H1 (cell line): ENCODE measurements around the gene TMEM130. TPM values are rescaled to one million over a fixed set of nuclear protein-coding genes. Genes with fewer than 3 reads are reported as not detected.

Experiments used
- CTCF ChIA-PET: fragments of 300-600 bp; sonication (Branson Sonifier 250); formaldehyde crosslinking; loops from one replicate; lab custom pipeline; 2021; ENCODE audit not compliant: partially characterized antibody; lab: Charles Lee
- POLR2A ChIA-PET: fragments of 300-600 bp; sonication (Branson Sonifier 250); formaldehyde crosslinking; loops from one replicate; lab custom pipeline; 2021; ENCODE audit warnings: inconsistent platforms; ENCODE audit not compliant: partially characterized antibody; lab: Charles Lee
- DNase-seq, 2 experiments: peaks; one replicate each; pipeline versions ENCODE4 v3.0.0 to v3.0.0-alpha.2; 2010 to 2022; ENCODE audit warnings: low spot score in 2 of 2, low read depth in 1 of 2, mixed read lengths in 1 of 2
- FAIRE-seq: peaks from 2 replicates; lab custom pipeline; 2011; peaks lifted over from hg19 to GRCh38; lab: Jason Lieb, UNC
- H2AFZ ChIP-seq: 2 replicates; pipeline ENCODE4 v1.8.1; 2012; ENCODE audit warnings: low read length, inconsistent platforms
- H2AK5ac ChIP-seq: 2 replicates; pipeline ENCODE4 v1.6.1; 2013; ENCODE audit warnings: low read depth, low read length
- H2BK120ac ChIP-seq: replicated peaks from 2 replicates; pipeline ENCODE3; 2013; ENCODE audit warnings: low read depth, low read length, inconsistent platforms
- H2BK12ac ChIP-seq: 2 replicates; pipeline ENCODE4 v1.6.1; 2013; ENCODE audit warnings: low read depth, low read length
- H2BK15ac ChIP-seq: 2 replicates; pipeline ENCODE4 v1.6.1; 2013; ENCODE audit warnings: low read length
- H2BK20ac ChIP-seq: 2 replicates; pipeline ENCODE4 v1.6.1; 2013; ENCODE audit warnings: low read length
- H2BK5ac ChIP-seq: 2 replicates; pipeline ENCODE4 v1.6.1; 2013; ENCODE audit warnings: low read depth, low read length
- H3K14ac ChIP-seq: 2 replicates; pipeline ENCODE4 v1.6.1; 2013; ENCODE audit warnings: inconsistent platforms; ENCODE audit not compliant: insufficient read length
- H3K18ac ChIP-seq: 2 replicates; pipeline ENCODE4 v1.6.1; 2013; ENCODE audit warnings: low read length; ENCODE audit errors: extremely low read depth
- H3K23ac ChIP-seq: 2 replicates; pipeline ENCODE4 v1.6.1; 2013; ENCODE audit warnings: inconsistent platforms; ENCODE audit not compliant: insufficient read length
- H3K23me2 ChIP-seq: 2 replicates; pipeline ENCODE4 v1.6.1; 2013; ENCODE audit warnings: low read depth, low read length
- H3K27ac ChIP-seq: 2 replicates; pipeline ENCODE4 v1.6.1; 2011; ENCODE audit warnings: low read depth, low read length, inconsistent platforms
- H3K27me3 ChIP-seq, 4 experiments: replicated peaks in 1 of 4; 1 replicate in 1 of 4; 2 replicates in 3 of 4; pipeline versions ENCODE4 v1.6.1 to v1.8.1; 2011 to 2013; ENCODE audit warnings: low read length in 3 of 4, mild to moderate bottlenecking in 3 of 4, inconsistent platforms in 2 of 4, mixed read lengths in 2 of 4, moderate library complexity in 1 of 4; ENCODE audit not compliant: control insufficient read depth in 3 of 4, insufficient read depth in 3 of 4; ENCODE audit errors: extremely low read depth in 1 of 4
- H3K36me3 ChIP-seq, 4 experiments: 2 replicates each; pipeline versions ENCODE4 v1.6.1 to v1.8.1; 2011 to 2013; ENCODE audit warnings: mild to moderate bottlenecking in 4 of 4, low read length in 3 of 4, moderate library complexity in 2 of 4, control low read depth in 1 of 4, inconsistent platforms in 1 of 4; ENCODE audit not compliant: insufficient read depth in 4 of 4, control insufficient read depth in 2 of 4
- H3K4ac ChIP-seq: replicated peaks from 2 replicates; pipeline ENCODE3; 2013; ENCODE audit warnings: low read length, low read depth, mixed read lengths, inconsistent platforms; ENCODE audit not compliant: insufficient read length
- H3K4me1 ChIP-seq, 4 experiments: replicated peaks in 1 of 4; 1 replicate in 1 of 4; 2 replicates in 3 of 4; pipeline versions ENCODE4 v1.6.1 to v1.8.1; 2011 to 2013; ENCODE audit warnings: low read length in 3 of 4, inconsistent platforms in 2 of 4, mixed read lengths in 1 of 4; ENCODE audit not compliant: insufficient read depth in 4 of 4, control insufficient read depth in 3 of 4
- H3K4me2 ChIP-seq, 2 experiments: 2 replicates each; pipeline versions ENCODE4 v1.6.1 to v1.8.1; 2011 to 2013; ENCODE audit warnings: low read depth in 2 of 2, low read length in 2 of 2, control low read depth in 1 of 2, inconsistent platforms in 1 of 2, mild to moderate bottlenecking in 1 of 2; ENCODE audit not compliant: insufficient read depth in 1 of 2
- H3K4me3 ChIP-seq, 4 experiments: fragments of 200-600, 300-600 bp in 1 of 4; sonication (generic), shearing (Covaris generic), sonication (Bioruptor Twin) in 1 of 4; 2 replicates each; pipeline versions ENCODE4 v1.5.1 to v1.8.1; 2011 to 2016; ENCODE audit warnings: low read length in 4 of 4, low read depth in 3 of 4, control low read depth in 2 of 4, inconsistent platforms in 2 of 4, mild to moderate bottlenecking in 2 of 4, mixed read lengths in 1 of 4, moderate library complexity in 1 of 4; ENCODE audit not compliant: insufficient read depth in 2 of 4; ENCODE audit errors: extremely low read depth in 1 of 4
- H3K56ac ChIP-seq: replicated peaks from 2 replicates; pipeline ENCODE3; 2013; ENCODE audit warnings: low read depth, mild to moderate bottlenecking, mixed read lengths, low read length, inconsistent platforms; ENCODE audit not compliant: insufficient read length
- H3K79me1 ChIP-seq: 2 replicates; pipeline ENCODE4 v1.6.1; 2013; ENCODE audit warnings: low read depth, low read length, control low read depth
- H3K79me2 ChIP-seq, 2 experiments: 2 replicates each; pipeline versions ENCODE4 v1.6.1 to v1.8.1; 2012 to 2013; ENCODE audit warnings: low read length in 2 of 2, mild to moderate bottlenecking in 2 of 2, inconsistent platforms in 1 of 2; ENCODE audit not compliant: insufficient read depth in 2 of 2, control insufficient read depth in 1 of 2
- H3K9ac ChIP-seq, 4 experiments: replicated peaks in 1 of 4; 1 replicate in 1 of 4; 2 replicates in 3 of 4; pipeline versions ENCODE4 v1.6.1 to v1.8.1; 2011 to 2013; ENCODE audit warnings: low read depth in 3 of 4, low read length in 3 of 4, control low read depth in 2 of 4, mild to moderate bottlenecking in 2 of 4, moderate library complexity in 2 of 4, inconsistent platforms in 1 of 4; ENCODE audit errors: extremely low read depth in 1 of 4
- H3K9me3 ChIP-seq, 2 experiments: 2 replicates each; pipeline versions ENCODE4 v1.6.1 to v1.8.1; 2012 to 2013; ENCODE audit warnings: mild to moderate bottlenecking in 2 of 2, moderate library complexity in 2 of 2, control low read depth in 1 of 2, inconsistent platforms in 1 of 2, low read depth in 1 of 2, low read length in 1 of 2, mixed read lengths in 1 of 2; ENCODE audit not compliant: insufficient read depth in 2 of 2
- H4K20me1 ChIP-seq, 2 experiments: replicated peaks in 1 of 2; 2 replicates each; pipeline versions ENCODE3 to v1.8.1; 2011 to 2013; ENCODE audit warnings: inconsistent platforms in 2 of 2, low read length in 2 of 2, mild to moderate bottlenecking in 1 of 2; ENCODE audit not compliant: insufficient read depth in 2 of 2, control insufficient read depth in 1 of 2
- H4K5ac ChIP-seq: 2 replicates; pipeline ENCODE4 v1.6.1; 2013; ENCODE audit warnings: low read length, low read depth, mixed read lengths, inconsistent platforms; ENCODE audit not compliant: insufficient read length
- H4K8ac ChIP-seq: 2 replicates; pipeline ENCODE4 v1.8.0; 2013; ENCODE audit warnings: mild to moderate bottlenecking, moderate library complexity, low read length, inconsistent platforms; ENCODE audit not compliant: insufficient read depth; ENCODE audit errors: extremely low read depth
- H4K91ac ChIP-seq: replicated peaks from 2 replicates; pipeline ENCODE3; 2013; ENCODE audit warnings: low read length, mixed read lengths, inconsistent platforms; ENCODE audit not compliant: insufficient read length
- ASH2L ChIP-seq: fragments of 200-600, 300-600 bp; sonication (generic); IDR thresholded peaks from one replicate; pipeline ENCODE4 v1.7.1; 2017; ENCODE audit warnings: low read length
- BACH1 ChIP-seq: IDR thresholded peaks from 2 replicates; pipeline ENCODE4 v1.6.1; 2012; ENCODE audit warnings: low read length, improper control_type of control experiment
- POLR2A ChIP-seq, 2 experiments: IDR thresholded peaks; 1 replicate in 1 of 2; 2 replicates in 1 of 2; pipeline ENCODE4 v1.6.1; 2011; ENCODE audit warnings: low read depth in 2 of 2, low read length in 2 of 2, mild to moderate bottlenecking in 2 of 2; ENCODE audit errors: control extremely low read depth in 1 of 2
- POU5F1 ChIP-seq: IDR thresholded peaks from 2 replicates; pipeline ENCODE4 v1.6.1; 2011; ENCODE audit warnings: low read depth, mild to moderate bottlenecking, low read length, moderate library complexity
- RAD21 ChIP-seq, 2 experiments: IDR thresholded peaks in 1 of 2; conservative IDR thresholded peaks in 1 of 2; 2 replicates each; pipeline ENCODE4 v1.6.1; 2011; ENCODE audit warnings: low read depth in 2 of 2, low read length in 2 of 2, improper control_type of control experiment in 1 of 2, inconsistent platforms in 1 of 2, mild to moderate bottlenecking in 1 of 2, moderate library complexity in 1 of 2
- RBBP5 ChIP-seq: IDR thresholded peaks from 2 replicates; pipeline ENCODE4 v1.7.1; 2012; ENCODE audit warnings: low read depth, mild to moderate bottlenecking, inconsistent platforms, low read length, moderate library complexity, borderline replicate concordance
- RNF2 ChIP-seq: fragments of 200-900, 300-1000 bp; sonication (generic); IDR thresholded peaks from 2 replicates; pipeline ENCODE4 v1.7.1; 2016; ENCODE audit warnings: borderline replicate concordance, low read depth, mild to moderate bottlenecking, antibody characterized with exemption, low read length; ENCODE audit not compliant: poor library complexity, severe bottlenecking; ENCODE audit errors: missing control alignments
- SRF ChIP-seq: IDR thresholded peaks from 2 replicates; pipeline ENCODE4 v1.6.1; 2011; ENCODE audit warnings: mild to moderate bottlenecking, low read depth, low read length, moderate library complexity
- TBP ChIP-seq: IDR thresholded peaks from 2 replicates; pipeline ENCODE4 v1.6.1; 2011; ENCODE audit warnings: low read depth, low read length, improper control_type of control experiment
- USF2 ChIP-seq: IDR thresholded peaks from 2 replicates; pipeline ENCODE4 v1.6.1; 2011; ENCODE audit warnings: low read length, improper control_type of control experiment
- WGBS, 2 experiments: shearing (Covaris generic) in 1 of 2; methylation state at CpG; one replicate each; pipeline versions ENCODE4 v1.1.6 to v1.1.7; 2013 to 2015; ENCODE audit warnings: low lambda C conversion rate in 2 of 2, mixed read lengths in 2 of 2, inconsistent platforms in 1 of 2, low coverage in 1 of 2, missing lambda C conversion rate in 1 of 2; ENCODE audit not compliant: insufficient replicate concordance in 2 of 2, insufficient coverage in 1 of 2, insufficient read length in 1 of 2; ENCODE audit errors: extremely low coverage in 1 of 2, missing lambda C conversion rate in 1 of 2; 5-methylcytosine and 5-hydroxymethylcytosine counted together
- polyA plus RNA-seq, 7 experiments: library from polyadenylated mRNA; depleted of rRNA in 3 of 7; stranded (reverse) in 5 of 7; unstranded in 2 of 7; fragments of >200 nt in 5 of 7; fragments of 200-250 nt in 2 of 7; gene quantifications; 1 replicate in 5 of 7; 2 replicates in 1 of 7; 4 replicates in 1 of 7; pipeline versions ENCODE4 v1.2.1 to v1.2.3, GENCODE V29; 2011 to 2013; ENCODE audit warnings: missing spikeins in 2 of 7, mixed read lengths in 2 of 7
- total RNA-seq: library from RNA; stranded (reverse); fragmentation: NEBNext Ultra II Directional; extraction: Animal tissue kit (Norgen Biotek cat#: 25700); gene quantifications from 2 replicates; pipeline ENCODE4 v1.2.1, GENCODE V29; 2021

Gene TMEM130
- total and polyA plus RNA-seq, 2 of the 8 experiments (the other 6 are each of a cell fraction or from before 2014, with no cell fraction given) = 2.9 to 6.6 TPM

- Histone ChIP-seq H2AK5ac (no peak overlapping the region; the same call in 1 of the 2 replicates), H3K56ac (no peak overlapping the region), H4K20me1 (peaks cover 0 to 2% of the 10 kb centered on the region in 2 experiments), H3K4me2 (peak overlapping the region; percentile 60 to 87; a peak in 2 of 4 replicates), H3K23ac (no peak overlapping the region), H3K4me1 (peaks cover 0 to 14% (median 7%) of the 10 kb centered on the region in 4 experiments; a peak in 5 of 7 replicates), H2BK12ac (peak overlapping the region; percentile 80; the same call in 1 of the 2 replicates), H3K4ac (no peak overlapping the region), H2BK15ac (0 out of 2 replicates have a peak overlapping the region, but pooled peaks have one; percentile 12), H4K8ac (peak overlapping the region; percentile 57), H3K36me3 (no peaks in the 10 kb centered on the region), H3K79me1 (no peaks in the 10 kb centered on the region), H4K5ac (peak overlapping the region; percentile 29), H4K91ac (peak overlapping the region; percentile 52), H2AFZ (no peak overlapping the region), H2BK5ac (no peak overlapping the region), H3K9ac (no peak overlapping the region), H3K14ac (no peak overlapping the region), H3K79me2 (no peaks in the 10 kb centered on the region), H3K4me3 (peak overlapping the region in 1 of 4 experiments; percentile 73; a peak in 2 of 8 replicates), H3K18ac (no peak overlapping the region), H2BK120ac (no peak overlapping the region), H2BK20ac (no peak overlapping the region), H3K9me3 (no peaks in the 10 kb centered on the region), H3K23me2 (peaks cover 11% of the 10 kb centered on the region; the same call in 1 of the 2 replicates), H3K27ac (no peak overlapping the region), H3K27me3 (peaks cover 8 to 31% (median 22%) of the 10 kb centered on the region in 4 experiments)
- WGBS, 2 experiments = 83% methylated on average over 17 of the region's 17 CpGs; no CpG with 5 or more reads in 1 of the 2 experiments
- ChIA-PET CTCF (interaction anchor here (0.6 to 2.8 kb wide), 6 partner anchors 9 to 436 kb away, joined by 3 to 16 read pairs (median 4); no protein-coding TSS in a partner anchor), POLR2A (interaction anchor here (0.5 to 1.3 kb wide), 5 partner anchors 9 to 284 kb away, joined by 3 to 4 read pairs (median 3); partner anchors contain the start of gene NPTX2)
- FAIRE-seq = no peak
- DNase-seq = peak in 1 of 2 experiments; percentile 54
- TF ChIP-seq SRF (no peak), ASH2L (no peak), BACH1 (no peak), TBP (no peak), POLR2A (IDR thresholded peaks at IDR 0.05; ENCODE audit: control extremely low read depth in 1 of 2, low read depth in 2 of 2, low read length in 2 of 2) (no peak), RNF2 (no peak), USF2 (no peak), POU5F1 (no peak), RAD21 (IDR thresholded peaks at IDR 0.05 in 1 of 2, conservative IDR thresholded peaks at IDR 0.05 in 1 of 2; ENCODE audit: low read depth in 2 of 2, low read length in 2 of 2) (no peak), RBBP5 (no peak)
These were observed 1.1 kb upstream of the TMEM130 start for GRCh38 chr7:98870807-98871491.
